22Rv1 (cell line): Measurements from ENCODE around the gene MPST.

Experiments used
- ZFX ChIP-seq: fragments of 450-650 bp; IDR thresholded peaks from 2 replicates; pipeline ENCODE4 v1.6.1; 2017; ENCODE audit warnings: antibody characterized with exemption, borderline replicate concordance
- TF ChIP-seq, protein P1 (sequence below): fragments of 450-650 bp; IDR thresholded peaks from 2 replicates; pipeline ENCODE4 v1.5.1; 2017; ENCODE audit warnings: mild to moderate bottlenecking

DNA sequence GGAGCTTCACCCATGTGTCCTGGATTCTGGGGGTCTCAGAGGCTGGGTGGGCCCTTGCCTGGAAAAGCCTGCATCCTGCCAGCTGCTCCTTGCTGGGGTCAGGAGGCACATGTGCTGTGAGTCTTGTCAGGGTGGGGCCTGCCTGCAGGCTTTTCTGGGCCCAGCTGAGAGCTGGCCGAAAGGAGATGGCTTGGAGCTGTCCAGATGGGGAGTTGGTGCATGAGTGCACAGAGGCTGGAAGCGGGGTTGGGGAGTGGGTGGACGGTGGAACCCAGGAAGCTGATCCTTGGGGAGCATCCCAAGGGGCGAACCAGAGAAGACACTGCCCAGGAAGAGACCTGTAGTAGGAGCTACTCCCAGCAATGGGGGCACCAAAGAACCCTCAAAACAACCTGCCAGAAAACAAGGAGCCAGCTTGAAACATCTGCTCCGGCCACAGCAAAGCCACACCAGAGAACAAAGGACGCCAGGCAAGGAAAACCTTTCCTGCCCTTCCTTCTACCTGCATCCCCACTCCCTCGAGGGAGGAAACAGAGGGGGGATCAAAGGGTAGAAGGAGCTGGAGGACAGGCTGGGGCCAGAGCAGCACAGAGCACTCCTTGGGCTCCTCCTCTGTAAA lies 23.8 kb downstream of the MPST start:
- TF ChIP-seq, protein P1, sequence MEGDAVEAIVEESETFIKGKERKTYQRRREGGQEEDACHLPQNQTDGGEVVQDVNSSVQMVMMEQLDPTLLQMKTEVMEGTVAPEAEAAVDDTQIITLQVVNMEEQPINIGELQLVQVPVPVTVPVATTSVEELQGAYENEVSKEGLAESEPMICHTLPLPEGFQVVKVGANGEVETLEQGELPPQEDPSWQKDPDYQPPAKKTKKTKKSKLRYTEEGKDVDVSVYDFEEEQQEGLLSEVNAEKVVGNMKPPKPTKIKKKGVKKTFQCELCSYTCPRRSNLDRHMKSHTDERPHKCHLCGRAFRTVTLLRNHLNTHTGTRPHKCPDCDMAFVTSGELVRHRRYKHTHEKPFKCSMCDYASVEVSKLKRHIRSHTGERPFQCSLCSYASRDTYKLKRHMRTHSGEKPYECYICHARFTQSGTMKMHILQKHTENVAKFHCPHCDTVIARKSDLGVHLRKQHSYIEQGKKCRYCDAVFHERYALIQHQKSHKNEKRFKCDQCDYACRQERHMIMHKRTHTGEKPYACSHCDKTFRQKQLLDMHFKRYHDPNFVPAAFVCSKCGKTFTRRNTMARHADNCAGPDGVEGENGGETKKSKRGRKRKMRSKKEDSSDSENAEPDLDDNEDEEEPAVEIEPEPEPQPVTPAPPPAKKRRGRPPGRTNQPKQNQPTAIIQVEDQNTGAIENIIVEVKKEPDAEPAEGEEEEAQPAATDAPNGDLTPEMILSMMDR = no peak
- no peak for TF ChIP-seq ZFX
